SK-N-SH treated with all-trans-retinoic acid at 6 μM for 48 hours (cell line): ENCODE data around the gene MRC1.

Source experiments
- ATAC-seq: fragments of 200-7000 bp; cut with Tn5 transposase; 3 replicates; pipeline ENCODE4 v1.9.1; 2020; ENCODE audit warnings: mild to moderate bottlenecking, moderate library complexity
- ARNTL ChIP-seq: fragments of 450-650 bp; formaldehyde crosslinking; IDR thresholded peaks from 2 replicates; pipeline ENCODE4 v1.5.0; 2020; ENCODE audit warnings: low read depth, mild to moderate bottlenecking, moderate library complexity, borderline replicate concordance
- BACH2 ChIP-seq: fragments of 250-450 bp; sonication (Bioruptor Pico); IDR thresholded peaks from 2 replicates; pipeline ENCODE4 v1.9.0; 2021; ENCODE audit warnings: mild to moderate bottlenecking, borderline replicate concordance
- CSDC2 ChIP-seq: fragments of 250-450 bp; sonication (Bioruptor Pico); IDR thresholded peaks from 2 replicates; pipeline ENCODE4 v1.5.0; 2020; ENCODE audit warnings: mild to moderate bottlenecking, moderate library complexity
- ESRRG ChIP-seq: fragments of 250-450 bp; sonication (Bioruptor Pico); IDR thresholded peaks from 2 replicates; pipeline ENCODE4 v1.6.1; 2021; ENCODE audit warnings: mild to moderate bottlenecking
- GLIS3 ChIP-seq: fragments of 250-450 bp; sonication (Bioruptor Pico); IDR thresholded peaks from 2 replicates; pipeline ENCODE4 v1.5.0; 2020; ENCODE audit warnings: mild to moderate bottlenecking, moderate library complexity
- ISL1 ChIP-seq: fragments of 250-450 bp; sonication (Bioruptor Pico); IDR thresholded peaks from 2 replicates; pipeline ENCODE4 v2.1.2; 2022; ENCODE audit warnings: mild to moderate bottlenecking, moderate library complexity
- OSR1 ChIP-seq: fragments of 250-450 bp; sonication (Bioruptor Pico); IDR thresholded peaks from 2 replicates; pipeline ENCODE4 v1.8.0; 2022; ENCODE audit warnings: moderate library complexity, mild to moderate bottlenecking, inconsistent platforms
- PPARA ChIP-seq: fragments of 250-450 bp; sonication (Bioruptor Pico); IDR thresholded peaks from 2 replicates; pipeline ENCODE4 v1.5.0; 2020; ENCODE audit warnings: mild to moderate bottlenecking, borderline replicate concordance
- RARB ChIP-seq: fragments of 250-450 bp; sonication (Bioruptor Pico); IDR thresholded peaks from 2 replicates; pipeline ENCODE4 v1.8.0; 2021; ENCODE audit warnings: mild to moderate bottlenecking, moderate library complexity
- TCF4 ChIP-seq: fragments of 250-450 bp; sonication (Bioruptor Pico); IDR thresholded peaks from 2 replicates; pipeline ENCODE4 v1.8.0; 2021; ENCODE audit warnings: mild to moderate bottlenecking, moderate library complexity, borderline replicate concordance
- ZC3H10 ChIP-seq: fragments of 250-450 bp; sonication (Bioruptor Pico); IDR thresholded peaks from 2 replicates; pipeline ENCODE4 v1.5.1; 2021; ENCODE audit warnings: mild to moderate bottlenecking, moderate library complexity
- ZFP3 ChIP-seq: fragments of 250-450 bp; sonication (Bioruptor Pico); IDR thresholded peaks from 2 replicates; pipeline ENCODE4 v1.5.0; 2020; ENCODE audit warnings: mild to moderate bottlenecking, moderate library complexity
- ZFP30 ChIP-seq: fragments of 450-650 bp; formaldehyde crosslinking; IDR thresholded peaks from 2 replicates; pipeline ENCODE4 v1.5.0; 2022; ENCODE audit warnings: mild to moderate bottlenecking, moderate library complexity
- ZNF565 ChIP-seq: fragments of 450-650 bp; formaldehyde crosslinking; conservative IDR thresholded peaks from 2 replicates; pipeline ENCODE4 v1.5.0; 2020; ENCODE audit warnings: low read depth, mild to moderate bottlenecking, moderate library complexity
- ZNF70 ChIP-seq: fragments of 450-650 bp; formaldehyde crosslinking; IDR thresholded peaks from 2 replicates; pipeline ENCODE4 v1.5.0; 2020; ENCODE audit warnings: mild to moderate bottlenecking, moderate library complexity
- ZNF8 ChIP-seq: fragments of 450-650 bp; formaldehyde crosslinking; IDR thresholded peaks from 2 replicates; pipeline ENCODE4 v1.5.0; 2020; ENCODE audit warnings: mild to moderate bottlenecking, moderate library complexity
- TF ChIP-seq, protein P1 (sequence below): fragments of 250-450 bp; sonication (Bioruptor Pico); IDR thresholded peaks from 2 replicates; pipeline ENCODE4 v1.8.0; 2021; ENCODE audit warnings: low read depth, mild to moderate bottlenecking, moderate library complexity, borderline replicate concordance
- TF ChIP-seq, protein P2 (sequence below): fragments of 250-450 bp; sonication (Bioruptor Pico); IDR thresholded peaks from 2 replicates; pipeline ENCODE4 v1.5.0; 2020; ENCODE audit warnings: mild to moderate bottlenecking, moderate library complexity
- TF ChIP-seq, protein P3 (sequence below): fragments of 250-450 bp; sonication (Bioruptor Pico); IDR thresholded peaks from 2 replicates; pipeline ENCODE4 v1.8.0; 2020; ENCODE audit warnings: mild to moderate bottlenecking, moderate library complexity, borderline replicate concordance
- TF ChIP-seq, protein P4 (sequence below): fragments of 250-450 bp; sonication (Bioruptor Pico); IDR thresholded peaks from 2 replicates; pipeline ENCODE4 v1.5.1; 2021; ENCODE audit warnings: mild to moderate bottlenecking, moderate library complexity
- TF ChIP-seq, protein P5 (sequence below): fragments of 250-450 bp; sonication (Bioruptor Pico); IDR thresholded peaks from 2 replicates; pipeline ENCODE4 v1.5.1; 2020; ENCODE audit warnings: low read depth, mild to moderate bottlenecking, moderate library complexity

Gene MRC1

DNA sequence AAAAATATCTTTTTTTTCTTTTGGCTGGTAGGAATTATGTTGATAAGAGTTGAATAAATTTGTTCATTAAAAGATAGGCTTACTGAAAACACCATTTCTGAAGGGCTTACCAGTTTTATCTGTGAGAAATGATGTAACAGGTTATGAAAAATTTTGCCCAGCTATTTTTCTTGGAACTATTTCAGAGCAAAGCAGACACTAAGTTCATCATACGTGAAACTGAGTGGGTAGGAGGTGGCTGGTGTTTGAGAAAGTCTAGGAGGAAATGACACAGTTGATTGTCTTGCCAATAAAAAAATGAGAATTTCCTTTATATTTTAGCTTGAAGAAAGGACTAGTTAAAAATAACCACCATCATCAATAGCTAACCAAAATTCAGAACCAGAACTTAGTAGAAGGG, 6.2 kb upstream of the MRC1 start (continued):
- TF ChIP-seq, protein P1, sequence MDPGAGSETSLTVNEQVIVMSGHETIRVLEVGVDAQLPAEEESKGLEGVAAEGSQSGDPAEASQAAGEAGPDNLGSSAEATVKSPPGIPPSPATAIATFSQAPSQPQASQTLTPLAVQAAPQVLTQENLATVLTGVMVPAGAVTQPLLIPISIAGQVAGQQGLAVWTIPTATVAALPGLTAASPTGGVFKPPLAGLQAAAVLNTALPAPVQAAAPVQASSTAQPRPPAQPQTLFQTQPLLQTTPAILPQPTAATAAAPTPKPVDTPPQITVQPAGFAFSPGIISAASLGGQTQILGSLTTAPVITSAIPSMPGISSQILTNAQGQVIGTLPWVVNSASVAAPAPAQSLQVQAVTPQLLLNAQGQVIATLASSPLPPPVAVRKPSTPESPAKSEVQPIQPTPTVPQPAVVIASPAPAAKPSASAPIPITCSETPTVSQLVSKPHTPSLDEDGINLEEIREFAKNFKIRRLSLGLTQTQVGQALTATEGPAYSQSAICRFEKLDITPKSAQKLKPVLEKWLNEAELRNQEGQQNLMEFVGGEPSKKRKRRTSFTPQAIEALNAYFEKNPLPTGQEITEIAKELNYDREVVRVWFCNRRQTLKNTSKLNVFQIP (CRISPR knock-in tag): no peak
- TF ChIP-seq ZFP3 (no peak), CSDC2 (no peak), ESRRG (CRISPR knock-in tag) (no peak), GLIS3 (CRISPR knock-in tag) (no peak)
- TF ChIP-seq, protein P2, sequence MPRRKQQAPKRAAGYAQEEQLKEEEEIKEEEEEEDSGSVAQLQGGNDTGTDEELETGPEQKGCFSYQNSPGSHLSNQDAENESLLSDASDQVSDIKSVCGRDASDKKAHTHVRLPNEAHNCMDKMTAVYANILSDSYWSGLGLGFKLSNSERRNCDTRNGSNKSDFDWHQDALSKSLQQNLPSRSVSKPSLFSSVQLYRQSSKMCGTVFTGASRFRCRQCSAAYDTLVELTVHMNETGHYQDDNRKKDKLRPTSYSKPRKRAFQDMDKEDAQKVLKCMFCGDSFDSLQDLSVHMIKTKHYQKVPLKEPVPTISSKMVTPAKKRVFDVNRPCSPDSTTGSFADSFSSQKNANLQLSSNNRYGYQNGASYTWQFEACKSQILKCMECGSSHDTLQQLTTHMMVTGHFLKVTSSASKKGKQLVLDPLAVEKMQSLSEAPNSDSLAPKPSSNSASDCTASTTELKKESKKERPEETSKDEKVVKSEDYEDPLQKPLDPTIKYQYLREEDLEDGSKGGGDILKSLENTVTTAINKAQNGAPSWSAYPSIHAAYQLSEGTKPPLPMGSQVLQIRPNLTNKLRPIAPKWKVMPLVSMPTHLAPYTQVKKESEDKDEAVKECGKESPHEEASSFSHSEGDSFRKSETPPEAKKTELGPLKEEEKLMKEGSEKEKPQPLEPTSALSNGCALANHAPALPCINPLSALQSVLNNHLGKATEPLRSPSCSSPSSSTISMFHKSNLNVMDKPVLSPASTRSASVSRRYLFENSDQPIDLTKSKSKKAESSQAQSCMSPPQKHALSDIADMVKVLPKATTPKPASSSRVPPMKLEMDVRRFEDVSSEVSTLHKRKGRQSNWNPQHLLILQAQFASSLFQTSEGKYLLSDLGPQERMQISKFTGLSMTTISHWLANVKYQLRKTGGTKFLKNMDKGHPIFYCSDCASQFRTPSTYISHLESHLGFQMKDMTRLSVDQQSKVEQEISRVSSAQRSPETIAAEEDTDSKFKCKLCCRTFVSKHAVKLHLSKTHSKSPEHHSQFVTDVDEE (CRISPR knock-in tag): no peak
- TF ChIP-seq, protein P3, sequence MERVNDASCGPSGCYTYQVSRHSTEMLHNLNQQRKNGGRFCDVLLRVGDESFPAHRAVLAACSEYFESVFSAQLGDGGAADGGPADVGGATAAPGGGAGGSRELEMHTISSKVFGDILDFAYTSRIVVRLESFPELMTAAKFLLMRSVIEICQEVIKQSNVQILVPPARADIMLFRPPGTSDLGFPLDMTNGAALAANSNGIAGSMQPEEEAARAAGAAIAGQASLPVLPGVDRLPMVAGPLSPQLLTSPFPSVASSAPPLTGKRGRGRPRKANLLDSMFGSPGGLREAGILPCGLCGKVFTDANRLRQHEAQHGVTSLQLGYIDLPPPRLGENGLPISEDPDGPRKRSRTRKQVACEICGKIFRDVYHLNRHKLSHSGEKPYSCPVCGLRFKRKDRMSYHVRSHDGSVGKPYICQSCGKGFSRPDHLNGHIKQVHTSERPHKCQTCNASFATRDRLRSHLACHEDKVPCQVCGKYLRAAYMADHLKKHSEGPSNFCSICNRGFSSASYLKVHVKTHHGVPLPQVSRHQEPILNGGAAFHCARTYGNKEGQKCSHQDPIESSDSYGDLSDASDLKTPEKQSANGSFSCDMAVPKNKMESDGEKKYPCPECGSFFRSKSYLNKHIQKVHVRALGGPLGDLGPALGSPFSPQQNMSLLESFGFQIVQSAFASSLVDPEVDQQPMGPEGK: no peak
- TF ChIP-seq, all 23 proteins: peak for 0

DNA sequence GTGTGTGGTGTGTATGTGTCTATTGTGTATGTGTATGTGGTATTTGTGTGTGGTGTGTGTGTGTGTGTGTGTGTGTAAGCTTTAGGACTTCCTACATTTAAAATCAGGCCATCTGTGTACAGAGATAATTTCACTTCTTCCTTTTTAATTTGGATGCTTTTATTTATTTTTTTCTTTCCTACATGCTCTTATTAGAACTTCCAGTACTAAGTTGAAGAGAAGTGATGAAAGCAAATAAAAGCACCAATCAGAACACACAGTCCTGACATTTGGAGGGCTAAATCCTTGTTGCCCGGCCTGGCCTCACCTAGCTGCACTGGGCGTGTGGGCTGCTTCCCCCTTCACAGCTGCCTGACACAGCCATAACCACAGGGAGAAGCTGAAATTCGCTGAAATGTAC, 3.8 kb upstream of the MRC1 start:
- no peak for ATAC-seq
- no peak for TF ChIP-seq ZFP30 (CRISPR knock-in tag)
- no peak for TF ChIP-seq OSR1 (CRISPR knock-in tag)
- TF ChIP-seq, protein P3: no peak
- no peak for TF ChIP-seq CSDC2
- no peak for TF ChIP-seq ZNF70 (CRISPR knock-in tag)
- no peak for TF ChIP-seq BACH2 (CRISPR knock-in tag)
- TF ChIP-seq, protein P2 (CRISPR knock-in tag): no peak
- TF ChIP-seq GLIS3 (CRISPR knock-in tag): no peak
- TF ChIP-seq ARNTL (CRISPR knock-in tag): no peak
- no peak for TF ChIP-seq ZNF565 (CRISPR knock-in tag)
- no peak for TF ChIP-seq PPARA (CRISPR knock-in tag)
- no peak for TF ChIP-seq RARB (CRISPR knock-in tag)
- TF ChIP-seq, protein P1 (CRISPR knock-in tag): no peak
- TF ChIP-seq, protein P4, sequence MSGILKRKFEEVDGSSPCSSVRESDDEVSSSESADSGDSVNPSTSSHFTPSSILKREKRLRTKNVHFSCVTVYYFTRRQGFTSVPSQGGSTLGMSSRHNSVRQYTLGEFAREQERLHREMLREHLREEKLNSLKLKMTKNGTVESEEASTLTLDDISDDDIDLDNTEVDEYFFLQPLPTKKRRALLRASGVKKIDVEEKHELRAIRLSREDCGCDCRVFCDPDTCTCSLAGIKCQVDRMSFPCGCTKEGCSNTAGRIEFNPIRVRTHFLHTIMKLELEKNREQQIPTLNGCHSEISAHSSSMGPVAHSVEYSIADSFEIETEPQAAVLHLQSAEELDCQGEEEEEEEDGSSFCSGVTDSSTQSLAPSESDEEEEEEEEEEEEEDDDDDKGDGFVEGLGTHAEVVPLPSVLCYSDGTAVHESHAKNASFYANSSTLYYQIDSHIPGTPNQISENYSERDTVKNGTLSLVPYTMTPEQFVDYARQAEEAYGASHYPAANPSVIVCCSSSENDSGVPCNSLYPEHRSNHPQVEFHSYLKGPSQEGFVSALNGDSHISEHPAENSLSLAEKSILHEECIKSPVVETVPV (CRISPR knock-in tag): no peak
- no peak for TF ChIP-seq ISL1 (CRISPR knock-in tag)
- no peak for TF ChIP-seq ESRRG (CRISPR knock-in tag)
- no peak for TF ChIP-seq TCF4 (CRISPR knock-in tag)
- no peak for TF ChIP-seq ZNF8 (CRISPR knock-in tag)
- no peak for TF ChIP-seq ZC3H10
- TF ChIP-seq, protein P5, sequence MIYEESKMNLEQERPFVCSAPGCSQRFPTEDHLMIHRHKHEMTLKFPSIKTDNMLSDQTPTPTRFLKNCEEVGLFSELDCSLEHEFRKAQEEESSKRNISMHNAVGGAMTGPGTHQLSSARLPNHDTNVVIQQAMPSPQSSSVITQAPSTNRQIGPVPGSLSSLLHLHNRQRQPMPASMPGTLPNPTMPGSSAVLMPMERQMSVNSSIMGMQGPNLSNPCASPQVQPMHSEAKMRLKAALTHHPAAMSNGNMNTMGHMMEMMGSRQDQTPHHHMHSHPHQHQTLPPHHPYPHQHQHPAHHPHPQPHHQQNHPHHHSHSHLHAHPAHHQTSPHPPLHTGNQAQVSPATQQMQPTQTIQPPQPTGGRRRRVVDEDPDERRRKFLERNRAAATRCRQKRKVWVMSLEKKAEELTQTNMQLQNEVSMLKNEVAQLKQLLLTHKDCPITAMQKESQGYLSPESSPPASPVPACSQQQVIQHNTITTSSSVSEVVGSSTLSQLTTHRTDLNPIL (CRISPR knock-in tag): no peak
